Body of pancreas (tissue), 4 donors: ENCODE results near the gene IQGAP2. TPM values are rescaled to one million over a fixed set of nuclear protein-coding genes. Genes with fewer than 3 reads are reported as not detected.
A peak's percentile ranks its signal among the peaks of the same experiment; 100 is the strongest.

Experiments
- ATAC-seq: fragments of 150-250 bp; one replicate; pipeline ENCODE4 v1.9.1; 2016
- DNase-seq, 4 donors: peaks; one replicate each; pipeline ENCODE4 v3.0.0-alpha.2; 2019
- H3K27ac ChIP-seq, 4 donors: fragments of 200-600 bp; sonication (generic); 1 replicate in 3 of 4; 2 replicates in 1 of 4; pipeline versions ENCODE4 v1.5.1 to v1.6.1; 2016 to 2019; ENCODE audit warnings: mild to moderate bottlenecking in 1 of 4, mixed read lengths in 1 of 4, moderate library complexity in 1 of 4
- H3K27me3 ChIP-seq, 2 donors: fragments of 200-600 bp; sonication (generic); one replicate each; pipeline ENCODE4 v1.6.0; 2016; ENCODE audit warnings: mild to moderate bottlenecking in 1 of 2
- H3K36me3 ChIP-seq, 2 donors: fragments of 200-600 bp; sonication (generic); replicated peaks in 1 of 2; 2 replicates each; pipeline ENCODE4 v1.5.1; 2016; ENCODE audit warnings: low read depth in 2 of 2; ENCODE audit not compliant: insufficient read depth in 1 of 2
- H3K4me1 ChIP-seq: fragments of 200-600 bp; sonication (generic); one replicate; pipeline ENCODE4 v1.6.0; 2016
- H3K4me3 ChIP-seq, 2 donors: fragments of 200-600 bp; sonication (generic); 1 replicate in 1 of 2; 2 replicates in 1 of 2; pipeline ENCODE4 v1.5.1; 2016 to 2019
- H3K9me3 ChIP-seq, 3 donors: fragments of 200-600 bp; sonication (generic); 1 replicate in 2 of 3; 2 replicates in 1 of 3; pipeline ENCODE4 v1.5.1; 2016
- CTCF ChIP-seq, 7 experiments: fragments of 450-650 bp in 4 of 7; fragments of 200-600 bp in 3 of 7; sonication (generic) in 3 of 7; IDR thresholded peaks; one replicate each; pipeline ENCODE4 v1.5.1; 2016 to 2019; ENCODE audit warnings: antibody characterized with exemption in 7 of 7
- POLR2A ChIP-seq, 3 donors: fragments of 450-650 bp; IDR thresholded peaks; one replicate each; pipeline ENCODE4 v1.6.1; 2016; ENCODE audit warnings: antibody characterized with exemption in 3 of 3, mild to moderate bottlenecking in 2 of 3
- WGBS, 2 donors: methylation state at CpG; one replicate each; pipeline ENCODE4 v1.1.5; 2017; 5-methylcytosine and 5-hydroxymethylcytosine counted together
- intact Hi-C: fragments of 100-400 bp; cut with DNase I; formaldehyde crosslinking; loops from one replicate; pipeline ENCODE4 v1.15.1; 2023
- total RNA-seq, 2 donors: library from RNA; depleted of rRNA; stranded (reverse); fragments of >200 nt; gene quantifications; one replicate each; pipeline ENCODE4 v1.1.0, GENCODE V29; 2016

IQGAP2 gene
- total RNA-seq, 2 donors from 2014 or later = 41.2 to 49.5 TPM

GRCh38 chr5:76622076-76622475 is 219.0 kb downstream of the IQGAP2 start:
- Histone ChIP-seq H3K9me3 (no peaks in the 10 kb centered on the region), H3K27me3 (no peaks in the 10 kb centered on the region), H3K4me1 (peaks cover 3% of the 10 kb centered on the region), H3K36me3 (no peaks in the 10 kb centered on the region), H3K27ac (no peak overlapping the region), H3K4me3 (no peak overlapping the region)
- ATAC-seq = no peak
- intact Hi-C loops = no loop called here
- DNase-seq = no peak
- 87 to 96% methylated on average over 5 of the region's 5 CpGs for WGBS, 2 donors
- no peak for TF ChIP-seq CTCF (IDR thresholded peaks at IDR 0.05)

- H3K9me3 ChIP-seq = no peaks in the 10 kb centered on the region
- ATAC-seq (no peak), DNase-seq (peak in 1 of 4 donors; percentile 20)
- H3K27ac ChIP-seq = no peak within 1 kb of the TSS
- intact Hi-C loops = no loop called here
- peaks cover 3% of the 10 kb centered on the region for H3K4me1 ChIP-seq
- H3K36me3 ChIP-seq = no peaks in the 10 kb centered on the region
- H3K27me3 ChIP-seq = no peaks in the 10 kb centered on the region
- no peak within 1 kb of the TSS for H3K4me3 ChIP-seq
- WGBS, 2 donors = 40 to 55% methylated on average over 7 of the region's 7 CpGs
- TF ChIP-seq CTCF (IDR thresholded peaks at IDR 0.05) (no peak), POLR2A (IDR thresholded peaks at IDR 0.05) (no peak)
Measured at GRCh38 chr5:76622973-76623596, 220.0 kb downstream of the IQGAP2 start, which contains the start of gene F2RL2. Gene F2RL2, minus strand, starts transcription at chr5:76623403. Its CDS starts 173 bp downstream, at chr5:76623230.

GRCh38 chr5:76625087-76625815 is 222.2 kb downstream of the IQGAP2 start:
- DNase-seq (no peak), ATAC-seq (no peak)
- 62 to 74% methylated on average over 8 of the region's 8 CpGs for WGBS, 2 donors
- H3K4me3 ChIP-seq = no peak overlapping the region
- peaks cover 3% of the 10 kb centered on the region for H3K4me1 ChIP-seq
- H3K27ac ChIP-seq = no peak overlapping the region
- H3K36me3 ChIP-seq = no peaks in the 10 kb centered on the region
- H3K9me3 ChIP-seq = no peaks in the 10 kb centered on the region
- intact Hi-C loops = no loop called here
- TF ChIP-seq POLR2A (IDR thresholded peaks at IDR 0.05) (no peak), CTCF (IDR thresholded peaks at IDR 0.05) (no peak)
- H3K27me3 ChIP-seq = no peaks in the 10 kb centered on the region

- no peak for DNase-seq
- no peaks in the 10 kb centered on the region for H3K9me3 ChIP-seq
- no peak for ATAC-seq
Measured at GRCh38 chr5:76626738-76627137, 223.7 kb downstream of the IQGAP2 start.

More at GRCh38 chr5:76626738-76627137, 223.7 kb downstream of the IQGAP2 start:
- Histone ChIP-seq H3K27ac (no peak overlapping the region), H3K4me3 (no peak overlapping the region), H3K4me1 (peaks cover 3% of the 10 kb centered on the region), H3K36me3 (no peaks in the 10 kb centered on the region), H3K27me3 (no peaks in the 10 kb centered on the region)
- WGBS, 2 donors = 67 to 92% methylated on average over 6 of the region's 6 CpGs
- TF ChIP-seq CTCF (IDR thresholded peaks at IDR 0.05) (no peak), POLR2A (IDR thresholded peaks at IDR 0.05) (no peak)
- intact Hi-C loops = no loop called here
